Measurements from ENCODE around the gene ANKRD44.

ANKRD44 gene

GRCh38 chr2:197179744-197180498 lies 130.7 kb downstream of the ANKRD44 start:
- H3K4me3 ChIP-seq (ENCODE audit: low read length) = no peak overlapping the region
- no peak for TF ChIP-seq CTCF (conservative IDR thresholded peaks at IDR 0.05; ENCODE audit: low read depth, low read length)
- DNase-seq (ENCODE audit: low read depth) = no peak

GRCh38 chr2:197176522-197176921 lies 134.1 kb downstream of the ANKRD44 start:
- H3K4me3 ChIP-seq (ENCODE audit: low read length) = no peak overlapping the region
- no peak for DNase-seq (ENCODE audit: low read depth)
- no peak for TF ChIP-seq CTCF (conservative IDR thresholded peaks at IDR 0.05; ENCODE audit: low read depth, low read length)

- DNase-seq (ENCODE audit: low read depth) = no peak
- no peak overlapping the region for H3K4me3 ChIP-seq (ENCODE audit: low read length)
These were observed 136.0 kb downstream of the ANKRD44 start for GRCh38 chr2:197174539-197175094.

GRCh38 chr2:197171582-197171981 lies 139.0 kb downstream of the ANKRD44 start:
- TF ChIP-seq CTCF (conservative IDR thresholded peaks at IDR 0.05; ENCODE audit: low read depth, low read length) = no peak
- DNase-seq (ENCODE audit: low read depth) = no peak
- H3K4me3 ChIP-seq (ENCODE audit: low read length) = no peak overlapping the region

More at GRCh38 chr2:197174539-197175094, 136.0 kb downstream of the ANKRD44 start:
- TF ChIP-seq CTCF (conservative IDR thresholded peaks at IDR 0.05; ENCODE audit: low read depth, low read length) = no peak

GRCh38 chr2:197170208-197170607 lies 140.4 kb downstream of the ANKRD44 start:
- DNase-seq (ENCODE audit: low read depth) = no peak
- H3K4me3 ChIP-seq (ENCODE audit: low read length) = no peak overlapping the region
- no peak for TF ChIP-seq CTCF (conservative IDR thresholded peaks at IDR 0.05; ENCODE audit: low read depth, low read length)

GRCh38 chr2:197168705-197169104 lies 141.9 kb downstream of the ANKRD44 start:
- H3K4me3 ChIP-seq (ENCODE audit: low read length) = no peak overlapping the region
- peak; percentile 86 for TF ChIP-seq CTCF (conservative IDR thresholded peaks at IDR 0.05; ENCODE audit: low read depth, low read length)
- DNase-seq (ENCODE audit: low read depth) = no peak

All from retinal pigment epithelial cell (primary cell).